GM12891 (cell line): ENCODE measurements around the gene ZNF292.

Experiments used
- PAX5 ChIP-seq: IDR thresholded peaks from 2 replicates; pipeline ENCODE4 v1.6.1; 2011; ENCODE audit warnings: low read length, moderate library complexity, mild to moderate bottlenecking; ENCODE audit not compliant: insufficient read depth, severe bottlenecking
- POLR2A ChIP-seq: IDR thresholded peaks from 2 replicates; pipeline ENCODE4 v1.6.1; 2011; ENCODE audit warnings: low read depth, low read length, control low read depth
- POLR2AphosphoS5 ChIP-seq: IDR thresholded peaks from 2 replicates; pipeline ENCODE4 v1.6.1; 2011; ENCODE audit warnings: low read depth, low read length, control low read depth
- POU2F2 ChIP-seq: IDR thresholded peaks from 2 replicates; pipeline ENCODE4 v1.6.1; 2011; ENCODE audit warnings: low read depth, mild to moderate bottlenecking, control low read depth, low read length, moderate library complexity
- SPI1 ChIP-seq: IDR thresholded peaks from 2 replicates; pipeline ENCODE4 v1.6.1; 2011; ENCODE audit warnings: low read depth, low read length, control low read depth
- TAF1 ChIP-seq: IDR thresholded peaks from 2 replicates; pipeline ENCODE4 v1.6.1; 2011; ENCODE audit warnings: low read depth, low read length, control low read depth

GRCh38 chr6:87289571-87289970 is 134.2 kb downstream of the ZNF292 start:
- no peak for TF ChIP-seq POLR2A
- TF ChIP-seq TAF1: no peak
- TF ChIP-seq POLR2AphosphoS5: no peak
- no peak for TF ChIP-seq SPI1
- no peak for TF ChIP-seq POU2F2
- TF ChIP-seq PAX5: no peak
